HG02943 (cell line): ENCODE measurements around the gene ACVR1.

Source experiments
- ATAC-seq: cut with Tn5 transposase; IDR thresholded peaks from one replicate; pipeline ENCODE4 v1.9.1; 2021; ENCODE audit warnings: mild to moderate bottlenecking, low read depth, moderate library complexity; ENCODE audit not compliant: unreplicated experiment

ACVR1 gene

GRCh38 chr2:157803476-157803875 is 72.7 kb downstream of the ACVR1 start:
- ATAC-seq, result no peak

GRCh38 chr2:157800838-157801495 is 75.2 kb downstream of the ACVR1 start:
- no peak for ATAC-seq

- ATAC-seq, result no peak
These were observed 83.0 kb downstream of the ACVR1 start for GRCh38 chr2:157793053-157793612.

- ATAC-seq, result no peak
These were observed 83.6 kb downstream of the ACVR1 start for GRCh38 chr2:157792335-157793052.

GRCh38 chr2:157790780-157791179 is 85.3 kb downstream of the ACVR1 start:
- no peak for ATAC-seq

- no peak for ATAC-seq
These were observed 86.1 kb downstream of the ACVR1 start for GRCh38 chr2:157789933-157790511.

- ATAC-seq, result no peak
These were observed 86.9 kb downstream of the ACVR1 start for GRCh38 chr2:157789256-157789655.

- no peak for ATAC-seq
These were observed 87.9 kb downstream of the ACVR1 start for GRCh38 chr2:157788201-157788600.

GRCh38 chr2:157787364-157787938 is 88.7 kb downstream of the ACVR1 start:
- no peak for ATAC-seq

GRCh38 chr2:157786663-157787363 is 89.3 kb downstream of the ACVR1 start:
- no peak for ATAC-seq

GRCh38 chr2:157785866-157786662 is 90.1 kb downstream of the ACVR1 start:
- no peak for ATAC-seq

GRCh38 chr2:157785200-157785599 is 90.9 kb downstream of the ACVR1 start:
- ATAC-seq, result no peak

GRCh38 chr2:157784823-157785175 is 91.3 kb downstream of the ACVR1 start:
- no peak for ATAC-seq

GRCh38 chr2:157784169-157784822 is 91.8 kb downstream of the ACVR1 start:
- ATAC-seq, result no peak

- no peak for ATAC-seq
These were observed 92.9 kb downstream of the ACVR1 start for GRCh38 chr2:157783245-157783644.

- no peak for ATAC-seq
These were observed 93.9 kb downstream of the ACVR1 start for GRCh38 chr2:157782057-157782845.

GRCh38 chr2:157780211-157780610 is 95.9 kb downstream of the ACVR1 start:
- ATAC-seq, result no peak

GRCh38 chr2:157779794-157780193 is 96.3 kb downstream of the ACVR1 start:
- ATAC-seq, result no peak

- no peak for ATAC-seq
These were observed 98.7 kb downstream of the ACVR1 start for GRCh38 chr2:157777427-157777826.
